Parathyroid adenoma (tissue), 2 donors: Measurements from ENCODE around the gene WDR37.

Experiments
- H2AFZ ChIP-seq: fragments of 300-600 bp; sonication (generic); one replicate; pipeline ENCODE4 v1.7.0; 2017; ENCODE audit warnings: antibody characterized with exemption, mild to moderate bottlenecking
- H3K27ac ChIP-seq: fragments of 300-600 bp; sonication (generic); one replicate; pipeline ENCODE4 v1.7.0; 2017
- H3K27me3 ChIP-seq: fragments of 300-600 bp; sonication (generic); one replicate; pipeline ENCODE4 v1.7.0; 2017; ENCODE audit warnings: low read length; ENCODE audit not compliant: control insufficient read depth, insufficient read depth
- H3K36me3 ChIP-seq: fragments of 300-600 bp; sonication (generic); one replicate; pipeline ENCODE4 v1.7.0; 2017; ENCODE audit warnings: low read length; ENCODE audit not compliant: control insufficient read depth, insufficient read depth
- H3K4me1 ChIP-seq: fragments of 300-600 bp; sonication (generic); one replicate; pipeline ENCODE4 v1.7.0; 2017; ENCODE audit warnings: control low read depth
- H3K4me2 ChIP-seq: fragments of 300-600 bp; sonication (generic); one replicate; pipeline ENCODE4 v1.7.0; 2017; ENCODE audit warnings: low read length
- H3K4me3 ChIP-seq: fragments of 300-600 bp; sonication (generic); one replicate; pipeline ENCODE4 v1.7.0; 2017; ENCODE audit warnings: low read depth, low read length
- H3K79me2 ChIP-seq: fragments of 300-600 bp; sonication (generic); one replicate; pipeline ENCODE4 v1.7.0; 2017; ENCODE audit warnings: control low read depth
- H3K9ac ChIP-seq: fragments of 300-600 bp; sonication (generic); one replicate; pipeline ENCODE4 v1.7.0; 2017; ENCODE audit warnings: mild to moderate bottlenecking
- H3K9me3 ChIP-seq: fragments of 300-600 bp; sonication (generic); one replicate; pipeline ENCODE4 v1.7.0; 2017; ENCODE audit warnings: low read length; ENCODE audit not compliant: control insufficient read depth
- TF ChIP-seq, protein P1 (sequence below): fragments of 300-600 bp; sonication (generic); IDR thresholded peaks from one replicate; pipeline ENCODE4 v1.7.0; 2017; ENCODE audit warnings: antibody characterized with exemption, mild to moderate bottlenecking
- donor health status: primary hyperparathyroidism.

The WDR37 gene

DNA sequence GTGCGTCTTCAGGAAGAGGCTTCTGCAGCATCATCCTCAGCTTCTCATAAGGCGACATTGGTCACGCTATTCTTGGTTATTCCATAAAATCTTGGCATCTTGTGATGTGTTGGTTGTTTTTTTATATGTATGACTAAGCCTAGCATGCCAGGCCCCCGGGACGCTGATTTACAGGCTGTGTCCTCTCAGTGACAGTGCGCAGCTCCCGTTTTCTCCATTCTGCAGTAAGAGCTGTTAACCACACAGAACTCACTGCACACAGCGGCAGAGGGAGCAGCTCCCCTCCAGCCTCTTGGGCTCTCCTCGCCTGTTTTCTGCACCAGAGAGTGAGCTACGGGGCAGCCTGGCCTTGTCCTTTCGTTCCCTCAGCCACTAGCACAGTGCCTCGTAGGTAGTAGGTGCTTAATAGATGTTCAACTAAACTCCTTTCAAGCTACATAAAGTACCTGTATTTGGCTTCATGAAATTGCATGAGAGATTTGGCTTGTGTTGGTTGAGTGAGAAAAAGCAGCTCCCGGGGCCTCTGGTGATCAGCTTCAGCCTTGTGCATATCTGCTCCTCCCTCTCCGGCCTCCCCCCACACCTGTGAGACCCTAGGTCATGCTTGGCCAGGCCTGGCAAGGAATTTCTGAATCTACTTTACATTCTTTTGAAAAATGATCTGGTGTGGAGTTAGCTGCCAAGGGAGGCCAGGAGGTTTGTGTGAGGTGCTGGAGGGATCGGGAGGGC, 116.2 kb downstream of the WDR37 start:
- H3K9me3 ChIP-seq: no peaks in the 10 kb centered on the region
- H3K4me3 ChIP-seq: no peak overlapping the region
- TF ChIP-seq, protein P1, sequence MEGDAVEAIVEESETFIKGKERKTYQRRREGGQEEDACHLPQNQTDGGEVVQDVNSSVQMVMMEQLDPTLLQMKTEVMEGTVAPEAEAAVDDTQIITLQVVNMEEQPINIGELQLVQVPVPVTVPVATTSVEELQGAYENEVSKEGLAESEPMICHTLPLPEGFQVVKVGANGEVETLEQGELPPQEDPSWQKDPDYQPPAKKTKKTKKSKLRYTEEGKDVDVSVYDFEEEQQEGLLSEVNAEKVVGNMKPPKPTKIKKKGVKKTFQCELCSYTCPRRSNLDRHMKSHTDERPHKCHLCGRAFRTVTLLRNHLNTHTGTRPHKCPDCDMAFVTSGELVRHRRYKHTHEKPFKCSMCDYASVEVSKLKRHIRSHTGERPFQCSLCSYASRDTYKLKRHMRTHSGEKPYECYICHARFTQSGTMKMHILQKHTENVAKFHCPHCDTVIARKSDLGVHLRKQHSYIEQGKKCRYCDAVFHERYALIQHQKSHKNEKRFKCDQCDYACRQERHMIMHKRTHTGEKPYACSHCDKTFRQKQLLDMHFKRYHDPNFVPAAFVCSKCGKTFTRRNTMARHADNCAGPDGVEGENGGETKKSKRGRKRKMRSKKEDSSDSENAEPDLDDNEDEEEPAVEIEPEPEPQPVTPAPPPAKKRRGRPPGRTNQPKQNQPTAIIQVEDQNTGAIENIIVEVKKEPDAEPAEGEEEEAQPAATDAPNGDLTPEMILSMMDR: no peak
- no peak overlapping the region for H2AFZ ChIP-seq
- no peaks in the 10 kb centered on the region for H3K36me3 ChIP-seq
- H3K79me2 ChIP-seq: no peaks in the 10 kb centered on the region
- H3K27me3 ChIP-seq: no peaks in the 10 kb centered on the region
- no peak overlapping the region for H3K9ac ChIP-seq
- H3K4me2 ChIP-seq: no peak overlapping the region
- H3K27ac ChIP-seq: no peak overlapping the region
- no peaks in the 10 kb centered on the region for H3K4me1 ChIP-seq

GRCh38 chr10:1173091-1173490, 116.9 kb downstream of the WDR37 start:
- H3K36me3 ChIP-seq: no peaks in the 10 kb centered on the region
- no peaks in the 10 kb centered on the region for H3K4me1 ChIP-seq
- no peak overlapping the region for H3K4me3 ChIP-seq
- H3K27me3 ChIP-seq: no peaks in the 10 kb centered on the region
- H3K9me3 ChIP-seq: no peaks in the 10 kb centered on the region
- no peak overlapping the region for H3K27ac ChIP-seq
- H3K79me2 ChIP-seq: no peaks in the 10 kb centered on the region
- H2AFZ ChIP-seq: no peak overlapping the region
- TF ChIP-seq, protein P1: no peak
- no peak overlapping the region for H3K9ac ChIP-seq
- no peak overlapping the region for H3K4me2 ChIP-seq

DNA sequence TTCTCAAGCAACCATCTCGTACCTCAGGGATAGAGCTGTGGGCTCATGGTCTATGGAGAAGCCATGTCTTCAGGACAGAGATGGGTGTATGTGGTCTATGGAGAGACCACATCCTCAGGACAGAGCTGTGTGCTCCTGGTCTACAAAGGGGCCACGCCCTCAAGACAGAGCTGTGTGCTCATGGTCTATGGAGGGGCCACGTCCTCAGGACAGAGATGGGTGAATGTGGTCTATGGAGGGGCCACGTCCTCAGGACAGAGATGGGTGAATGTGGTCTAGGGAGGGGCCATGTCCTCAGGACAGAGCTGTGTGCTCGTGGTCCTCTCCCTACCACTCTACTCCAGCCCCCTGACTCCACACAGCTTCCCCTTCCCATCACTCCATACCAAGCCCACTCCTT, 117.8 kb downstream of the WDR37 start:
- no peaks in the 10 kb centered on the region for H3K36me3 ChIP-seq

DNA sequence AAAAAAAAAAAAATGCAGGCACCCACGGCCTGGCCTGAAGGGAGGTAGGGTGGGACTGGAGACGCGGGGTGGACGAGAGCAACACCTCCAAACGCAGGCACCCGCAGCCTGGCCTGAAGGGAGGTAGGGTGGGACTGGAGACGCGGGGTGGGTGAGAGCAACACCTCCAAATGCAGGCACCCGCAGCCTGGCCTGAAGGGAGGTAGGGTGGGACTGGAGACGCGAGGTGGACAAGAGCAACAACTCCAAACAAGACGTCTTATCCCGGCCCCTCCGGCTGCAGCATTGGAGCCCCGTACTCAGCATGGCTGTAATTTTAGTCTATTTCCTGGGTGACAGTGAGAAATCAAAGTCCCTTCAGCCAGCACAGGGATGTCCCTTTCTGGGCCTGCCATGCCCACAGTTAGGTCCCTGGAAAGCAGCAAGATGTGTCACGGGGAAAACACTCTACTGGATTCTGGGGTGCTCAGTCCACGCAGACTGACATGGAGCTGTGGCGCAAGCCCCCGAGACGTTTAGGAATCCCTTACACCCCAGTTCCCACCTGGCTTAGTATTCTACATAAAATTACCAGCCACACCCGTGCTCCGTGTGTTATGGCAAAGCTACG, 119.9 kb downstream of the WDR37 start:
- H3K4me2 ChIP-seq: no peak overlapping the region
- TF ChIP-seq, protein P1: no peak
- H3K27ac ChIP-seq: no peak overlapping the region
- no peaks in the 10 kb centered on the region for H3K9me3 ChIP-seq
- H3K36me3 ChIP-seq: no peaks in the 10 kb centered on the region
- no peaks in the 10 kb centered on the region for H3K4me1 ChIP-seq
- no peaks in the 10 kb centered on the region for H3K79me2 ChIP-seq
- no peak overlapping the region for H2AFZ ChIP-seq
- no peak overlapping the region for H3K4me3 ChIP-seq
- H3K27me3 ChIP-seq: no peaks in the 10 kb centered on the region
- no peak overlapping the region for H3K9ac ChIP-seq

More for the DNA sequence above, 117.8 kb downstream of the WDR37 start:
- TF ChIP-seq, protein P1: no peak
- no peak overlapping the region for H3K9ac ChIP-seq
- no peak overlapping the region for H3K4me3 ChIP-seq
- H3K4me2 ChIP-seq: no peak overlapping the region
- no peaks in the 10 kb centered on the region for H3K27me3 ChIP-seq
- H3K9me3 ChIP-seq: no peaks in the 10 kb centered on the region
- H3K4me1 ChIP-seq: no peaks in the 10 kb centered on the region
- no peak overlapping the region for H2AFZ ChIP-seq
- H3K79me2 ChIP-seq: no peaks in the 10 kb centered on the region
- no peak overlapping the region for H3K27ac ChIP-seq

- TF ChIP-seq, protein P1: no peak
- no peak overlapping the region for H3K4me3 ChIP-seq
- H3K4me2 ChIP-seq: no peak overlapping the region
- H3K27me3 ChIP-seq: no peaks in the 10 kb centered on the region
- no peaks in the 10 kb centered on the region for H3K9me3 ChIP-seq
- H2AFZ ChIP-seq: no peak overlapping the region
- no peaks in the 10 kb centered on the region for H3K79me2 ChIP-seq
- H3K36me3 ChIP-seq: no peaks in the 10 kb centered on the region
- H3K9ac ChIP-seq: no peak overlapping the region
- no peak overlapping the region for H3K27ac ChIP-seq
- H3K4me1 ChIP-seq: no peaks in the 10 kb centered on the region
Observed at GRCh38 chr10:1177936-1178335, 121.8 kb downstream of the WDR37 start.
